Stimulated activated CD8-positive, alpha-beta memory T cell treated with anti-CD3 and anti-CD28 coated beads, Interleukin-12 subunit alpha, Interleukin-12 subunit beta, amount 100 ng/mL, for 24 hours (primary cell): ENCODE data around the gene PLCB1.

Source experiments
- DNase-seq: peaks from one replicate; pipeline ENCODE4 v3.0.0-alpha.2; 2020; ENCODE audit errors: extremely low read depth

PLCB1 gene

DNA sequence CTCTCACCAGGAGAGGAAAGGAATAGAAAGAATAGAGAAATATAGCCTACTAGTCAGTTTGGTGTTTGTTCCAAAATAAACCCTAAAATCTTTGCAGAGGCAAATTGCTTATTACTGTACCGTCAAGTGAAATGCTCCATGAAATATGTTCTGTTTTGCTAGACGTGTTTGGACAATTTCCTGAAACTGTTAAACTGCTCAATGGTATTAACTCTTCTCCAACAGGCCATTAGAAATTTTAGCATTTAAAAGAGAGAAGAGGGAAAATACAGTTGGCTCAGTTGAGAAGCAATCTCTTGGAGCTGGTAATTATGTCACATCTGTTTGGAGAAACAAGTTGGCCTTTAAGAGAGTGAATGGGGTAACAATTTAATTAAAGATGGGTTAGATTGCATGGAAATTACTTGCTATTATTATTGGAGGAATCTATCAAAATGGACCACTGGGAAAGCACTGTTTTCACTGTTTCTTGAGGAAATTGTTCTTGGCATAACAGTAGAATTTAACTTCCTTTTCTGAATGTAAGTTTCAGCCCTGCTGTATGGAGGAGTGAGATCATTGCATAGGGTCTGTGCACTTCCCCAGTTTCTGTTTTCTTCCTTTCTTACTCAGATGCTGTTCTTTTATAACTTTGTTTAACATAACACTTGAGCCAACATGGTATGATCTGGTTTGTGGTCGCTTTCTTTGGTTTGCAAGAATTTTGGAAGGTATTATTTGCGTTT is 373.6 kb downstream of the PLCB1 start:
- DNase-seq, result no peak

DNA sequence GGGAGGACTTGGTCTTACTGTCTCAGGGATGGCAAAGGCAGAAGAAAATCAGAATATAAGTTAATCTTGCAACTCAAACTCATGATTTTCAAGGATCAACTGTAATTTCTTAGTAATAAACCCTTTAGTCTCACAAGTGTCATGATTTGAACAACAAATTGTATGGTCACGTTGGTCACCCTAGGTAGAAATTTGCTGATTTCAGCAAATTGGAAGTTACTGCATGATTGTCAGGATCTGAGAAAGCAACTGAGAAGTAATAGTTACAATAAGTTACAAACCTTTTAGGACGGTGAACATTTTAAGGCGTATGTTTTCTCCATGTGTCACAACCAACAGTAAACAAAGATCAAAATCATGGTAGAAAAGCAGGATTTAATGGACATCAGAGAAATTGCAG is 375.2 kb downstream of the PLCB1 start:
- DNase-seq, result no peak

DNA sequence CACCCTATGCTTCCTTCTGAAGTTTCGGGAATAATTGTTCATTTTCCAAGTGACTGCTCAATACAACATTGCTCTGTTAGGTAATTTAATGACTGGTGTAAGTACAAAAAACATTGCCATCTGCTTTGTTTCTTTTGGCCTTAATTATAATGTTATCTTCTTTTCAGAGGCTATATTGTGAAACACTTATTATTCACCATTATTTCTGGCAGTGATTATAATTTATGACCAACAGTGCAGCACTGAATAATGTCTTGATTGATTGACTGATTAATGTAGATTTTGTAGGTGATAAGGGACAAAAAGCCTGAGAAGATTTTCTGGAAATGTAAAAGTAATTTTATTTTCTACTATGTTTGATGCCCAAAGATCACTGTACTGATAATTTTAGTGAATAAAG is 377.7 kb downstream of the PLCB1 start:
- no peak for DNase-seq

DNA sequence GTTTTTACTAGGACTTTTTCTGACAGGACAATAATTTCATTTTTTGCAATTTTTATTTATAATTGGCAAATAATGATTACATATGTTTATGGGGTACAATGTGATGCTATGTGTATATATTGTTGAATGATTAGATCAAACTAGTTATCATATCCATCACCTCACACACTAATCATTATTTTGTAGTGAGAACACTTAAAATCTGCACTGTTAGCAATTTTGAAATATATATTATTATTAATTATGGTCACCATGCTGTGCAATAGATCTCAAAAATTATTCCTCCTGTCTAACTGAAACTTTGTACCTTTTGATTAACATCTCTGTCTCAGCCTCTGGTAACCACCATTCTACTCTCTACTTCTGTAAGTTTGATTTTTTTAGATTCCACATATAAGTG is 378.7 kb downstream of the PLCB1 start:
- DNase-seq, result no peak

DNA sequence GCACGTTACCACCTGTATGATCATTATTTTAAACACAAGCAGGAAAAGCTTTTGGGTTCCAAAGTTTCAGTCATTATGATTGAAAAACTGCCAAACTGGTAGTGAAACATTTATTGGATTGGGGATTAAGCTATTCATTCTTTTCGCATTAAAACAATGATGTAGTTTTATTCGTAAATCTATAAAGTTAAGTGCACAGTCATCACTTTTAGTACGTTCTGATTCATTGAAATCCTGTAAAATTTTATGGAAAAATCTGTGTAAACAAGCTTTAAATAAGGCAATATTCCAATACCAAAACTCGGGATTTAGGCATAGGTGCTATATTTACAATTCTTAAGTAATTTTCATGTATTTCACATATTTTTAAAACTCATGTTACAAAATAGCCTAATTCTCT is 379.9 kb downstream of the PLCB1 start:
- DNase-seq, result no peak

DNA sequence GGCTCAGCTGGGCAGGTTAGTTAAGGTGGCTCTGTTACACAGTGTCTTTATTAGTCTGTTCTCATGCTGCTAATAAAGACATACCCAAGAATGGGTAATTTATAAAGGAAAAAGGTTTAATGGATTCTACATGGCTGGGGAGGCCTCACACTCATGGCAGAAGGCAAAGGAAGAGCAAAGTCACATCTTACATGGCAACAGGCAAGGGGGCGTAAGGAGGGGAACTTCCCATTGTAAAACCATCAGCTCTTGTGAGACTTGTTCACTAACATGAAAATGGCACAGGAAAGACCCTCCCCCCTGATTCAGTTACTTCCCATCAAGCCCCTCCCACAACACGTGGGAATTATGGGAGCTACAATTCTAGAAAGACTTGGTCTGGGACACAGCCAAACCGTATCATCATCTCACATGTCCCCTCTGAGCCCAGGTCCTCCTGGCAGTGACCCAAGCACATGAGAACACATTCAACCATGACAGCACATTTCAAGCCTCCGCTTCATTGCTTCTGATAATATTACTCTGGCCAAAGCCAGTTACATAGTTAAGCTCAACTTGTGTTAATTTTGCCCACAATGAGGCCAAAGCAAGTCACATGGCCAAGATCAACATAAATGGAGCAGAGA is 383.9 kb downstream of the PLCB1 start:
- no peak for DNase-seq

DNA sequence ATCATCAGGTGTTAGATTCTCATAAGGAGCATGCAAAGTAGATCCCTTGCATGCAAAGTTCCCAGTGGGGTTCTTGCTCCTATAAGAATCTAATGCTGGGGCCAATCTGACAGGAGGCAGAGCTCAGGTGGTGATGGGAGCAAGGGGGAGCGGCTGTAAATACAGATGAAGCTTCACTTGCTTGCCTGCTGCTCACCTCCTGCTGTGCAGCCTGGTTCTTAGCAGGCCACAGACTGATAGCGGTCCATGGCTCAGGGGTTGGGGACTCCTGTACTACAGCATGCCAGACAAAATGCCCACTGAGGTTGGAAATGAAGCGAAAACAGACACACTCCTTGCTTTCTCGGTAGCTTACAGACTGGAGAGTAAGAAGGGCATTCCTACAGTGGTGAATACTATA is 386.8 kb downstream of the PLCB1 start:
- no peak for DNase-seq

DNA sequence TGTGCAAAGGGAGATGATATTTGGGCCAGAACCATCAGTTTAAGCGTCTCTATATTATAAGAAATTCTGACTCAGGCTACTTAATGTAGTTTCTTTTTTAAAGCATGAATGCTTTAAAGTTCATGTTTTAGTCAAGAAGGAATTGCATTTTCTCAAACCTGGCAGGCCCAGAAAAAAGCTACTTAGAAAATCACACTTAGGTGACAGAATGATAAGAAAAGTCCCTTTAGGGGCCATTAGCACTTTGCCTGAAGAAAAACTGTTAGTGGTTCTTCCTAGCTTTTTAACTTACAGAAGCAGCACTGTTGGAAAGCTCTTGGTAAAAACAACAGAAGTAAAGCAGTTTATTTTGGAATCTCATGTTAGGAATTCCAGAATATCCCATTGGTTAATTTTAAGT is 387.8 kb downstream of the PLCB1 start:
- DNase-seq, result no peak

DNA sequence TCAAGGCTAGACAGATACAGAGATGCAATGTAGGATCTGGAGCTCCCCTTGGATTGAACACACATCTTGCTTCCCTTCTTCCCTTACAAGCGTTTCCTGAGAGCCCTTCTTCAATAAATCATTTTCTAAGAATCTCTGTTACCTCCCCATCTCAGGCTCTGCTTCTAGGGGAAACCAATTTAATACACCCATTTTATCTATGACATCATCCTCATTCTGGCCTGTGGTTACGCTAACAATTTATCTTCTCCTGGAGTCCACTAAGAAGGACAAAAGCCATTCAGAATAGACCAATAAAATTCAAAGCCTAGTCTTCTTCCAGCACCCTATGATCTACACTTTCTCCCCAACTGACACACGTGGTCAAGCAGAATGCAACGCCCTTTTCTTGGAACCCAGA is 390.1 kb downstream of the PLCB1 start:
- no peak for DNase-seq

DNA sequence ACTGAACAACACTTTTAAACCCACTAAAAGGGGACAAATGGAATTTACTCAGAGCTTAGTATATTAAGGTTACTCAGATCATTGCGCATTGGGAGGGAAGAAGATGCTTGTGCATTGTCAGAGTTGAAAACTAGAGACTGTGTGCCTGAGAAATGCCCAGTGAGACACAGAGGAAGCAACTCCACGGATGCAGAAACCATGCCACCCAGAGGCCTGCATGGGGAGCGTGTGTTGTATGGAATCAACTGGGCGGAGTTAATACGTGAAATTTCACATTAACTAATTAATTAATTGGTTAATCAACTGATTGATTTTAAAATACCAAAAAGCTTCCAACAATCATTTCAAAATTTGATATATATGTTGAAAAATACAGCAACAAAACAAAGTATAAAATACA is 391.6 kb downstream of the PLCB1 start:
- no peak for DNase-seq

DNA sequence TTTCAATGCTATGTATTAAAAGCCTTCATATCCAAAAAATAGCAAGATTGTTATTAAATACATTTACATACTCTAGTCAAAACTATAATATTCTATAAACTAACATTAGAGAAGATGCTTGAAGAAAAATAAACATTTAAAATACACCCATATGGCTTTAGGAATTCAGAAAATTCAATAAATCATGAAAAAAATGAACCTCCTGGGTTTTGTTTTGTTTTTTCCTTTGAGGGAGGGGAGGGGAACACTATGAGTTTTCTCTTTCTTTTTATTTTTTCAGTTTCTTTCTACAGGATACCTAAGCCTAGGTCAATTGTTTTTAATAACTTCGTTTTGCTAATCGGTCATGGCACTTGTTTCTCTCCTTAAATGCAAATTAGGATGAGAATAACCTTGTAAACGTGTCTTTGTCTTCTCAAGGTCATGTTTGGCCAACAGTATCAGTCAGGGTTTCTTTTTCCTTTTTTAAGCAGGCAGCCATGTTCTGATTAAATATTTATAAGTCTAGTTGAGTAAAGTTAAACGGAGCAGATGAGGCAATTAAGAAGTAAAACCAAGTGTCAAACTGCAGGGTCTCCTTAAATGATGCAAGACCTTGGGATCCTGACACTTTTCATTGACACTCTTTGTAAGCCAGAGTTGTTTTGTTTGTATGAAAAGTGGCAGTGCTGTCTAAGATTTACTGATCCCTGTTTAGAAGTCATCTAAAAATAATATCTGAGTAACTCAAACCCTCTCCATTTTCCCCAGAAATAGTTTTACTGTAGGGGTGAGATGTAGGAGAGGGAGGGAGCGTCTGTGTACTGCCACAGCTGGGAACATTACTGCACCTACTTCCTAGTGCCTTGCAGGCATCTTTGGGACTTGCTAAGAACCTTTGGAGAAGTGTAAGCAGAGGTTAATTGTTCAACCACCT is 392.3 kb downstream of the PLCB1 start:
- no peak for DNase-seq

DNA sequence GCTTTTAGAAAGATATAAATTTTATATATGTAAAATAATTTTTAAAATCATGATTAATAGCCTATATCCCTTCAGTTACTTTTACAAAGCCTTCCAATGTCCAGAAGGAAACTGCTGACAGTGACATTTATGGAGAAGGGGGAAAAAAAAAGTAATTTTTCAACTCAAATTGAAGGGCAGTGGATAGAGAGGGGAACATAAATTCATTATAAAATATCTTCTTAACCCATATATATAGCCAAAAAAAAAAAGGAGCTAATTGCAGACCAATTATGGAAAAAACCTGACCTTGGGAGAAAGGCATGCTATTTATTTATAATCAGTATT is 392.9 kb downstream of the PLCB1 start:
- no peak for DNase-seq

DNA sequence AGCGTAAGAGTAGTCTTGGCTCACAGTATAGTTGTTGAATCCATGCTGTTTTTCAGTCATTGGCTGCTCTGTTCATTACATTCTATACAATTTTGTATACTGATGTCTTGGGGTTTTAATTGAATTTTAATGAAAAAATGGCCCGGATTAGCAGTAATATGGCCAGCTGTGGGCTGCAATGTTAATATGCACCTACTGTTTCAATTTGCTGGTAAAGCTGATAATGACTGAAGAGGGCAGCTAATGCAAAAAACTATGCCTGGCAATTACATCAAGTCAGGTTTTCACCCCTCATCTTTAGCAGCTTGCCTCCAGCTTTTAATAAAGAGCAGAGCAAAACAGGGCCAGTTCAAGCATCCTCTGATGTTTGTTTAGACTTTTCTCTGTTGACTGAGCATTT is 394.5 kb downstream of the PLCB1 start:
- DNase-seq, result no peak

DNA sequence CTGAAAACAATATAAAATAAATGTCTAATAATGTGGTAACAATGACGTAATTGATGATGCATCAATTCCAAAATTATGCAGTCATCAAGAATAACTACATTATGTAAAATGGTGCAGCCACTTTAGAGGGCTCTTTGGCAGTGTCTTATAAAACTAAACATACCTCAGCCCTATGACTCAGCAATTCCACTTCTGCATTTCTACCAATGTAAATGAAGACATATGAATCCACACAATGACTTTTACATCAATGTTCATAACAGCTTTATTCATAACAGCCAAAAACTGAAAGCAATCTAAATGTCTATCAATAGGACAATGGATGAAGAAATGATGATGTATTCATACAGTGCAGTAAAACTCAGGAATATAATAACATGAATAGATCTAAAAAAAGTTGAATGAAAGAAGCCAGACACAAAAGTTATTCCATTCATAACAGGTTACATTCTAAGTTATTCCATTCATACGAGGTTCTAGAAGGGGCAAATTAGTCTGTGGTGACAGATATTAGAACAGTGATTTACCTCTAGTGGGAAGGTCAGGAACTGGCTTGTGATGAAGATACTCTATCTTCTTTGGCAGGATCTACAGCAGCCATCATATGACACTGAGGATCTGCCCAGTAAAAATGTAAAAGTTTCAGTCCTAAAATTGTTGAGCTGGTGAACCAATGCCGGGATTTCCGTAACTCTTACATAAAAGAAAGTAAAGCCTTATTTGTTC is 396.1 kb downstream of the PLCB1 start:
- no peak for DNase-seq

DNA sequence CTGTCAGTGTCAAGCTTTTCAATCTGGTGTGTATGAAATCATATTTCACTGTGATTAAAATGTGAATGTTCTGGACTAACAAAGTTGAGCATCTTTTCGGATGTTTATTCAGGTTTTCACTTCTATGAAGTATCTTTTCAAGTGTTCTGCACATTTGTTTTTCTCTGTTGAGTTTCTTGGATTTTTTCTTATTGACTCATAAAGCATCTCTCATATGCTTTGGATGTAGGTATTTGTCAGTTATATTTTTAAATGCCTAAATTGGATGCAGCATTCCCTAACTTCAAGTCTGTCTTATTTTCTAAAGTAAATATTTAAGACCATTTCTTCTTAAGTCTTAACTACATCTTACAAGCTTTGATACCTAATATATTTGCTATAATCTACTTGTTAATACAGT is 398.0 kb downstream of the PLCB1 start:
- no peak for DNase-seq

DNA sequence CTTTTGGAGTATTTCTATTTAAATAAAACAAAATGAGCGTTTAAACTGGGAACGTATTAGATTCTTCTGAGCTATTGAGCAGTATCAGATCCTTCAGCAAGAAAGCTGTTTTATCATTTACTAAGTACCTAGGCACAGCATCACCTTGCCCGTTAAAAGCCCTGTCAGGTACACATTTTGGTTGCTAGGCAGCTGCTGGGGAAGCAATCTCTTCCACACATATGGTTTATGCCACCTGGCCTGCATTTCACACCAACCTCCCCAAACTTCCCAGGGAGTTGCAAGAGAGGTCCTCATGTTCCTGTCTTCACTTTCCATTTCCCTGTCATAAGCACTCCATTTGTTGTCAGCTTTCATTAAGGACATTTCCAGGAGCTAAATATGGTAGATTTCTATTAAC is 400.1 kb downstream of the PLCB1 start:
- DNase-seq, result no peak

DNA sequence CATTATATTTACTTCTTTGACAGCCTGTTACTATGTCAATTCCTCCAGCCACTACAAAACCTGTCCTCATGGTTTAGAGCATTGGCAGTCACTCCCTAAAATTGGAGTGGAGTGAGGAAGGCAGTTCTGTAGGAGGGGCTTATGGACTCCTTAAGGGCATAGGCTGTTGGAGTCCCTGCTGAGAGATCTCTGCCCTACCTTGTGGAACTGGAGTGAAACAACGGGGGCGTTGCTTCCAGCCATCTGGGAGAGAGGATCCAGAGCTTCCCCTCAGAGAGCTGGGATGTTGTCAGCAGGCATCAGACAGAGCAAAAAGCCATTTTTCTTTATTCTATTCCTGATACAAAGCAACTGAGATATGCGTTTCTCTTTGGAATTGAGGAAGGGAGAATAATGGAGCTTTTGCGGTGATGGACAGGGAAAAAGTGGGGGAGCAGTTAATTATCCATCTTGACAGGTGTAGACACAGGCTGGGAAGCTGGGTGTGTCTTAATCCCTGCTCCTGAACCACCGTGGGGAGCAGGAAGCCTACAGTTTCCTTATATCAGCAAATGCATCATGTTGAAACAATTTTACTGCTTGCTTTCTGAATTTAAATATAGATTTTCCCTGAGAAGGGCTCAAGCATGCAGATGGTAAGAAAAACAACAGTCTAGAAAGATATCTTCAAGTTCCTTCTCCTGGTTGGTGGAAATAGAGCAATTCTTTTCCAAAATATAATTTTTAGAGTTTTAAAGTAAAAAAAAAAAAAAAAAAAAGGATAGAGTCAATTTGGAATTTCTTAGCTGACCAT is 402.5 kb downstream of the PLCB1 start:
- DNase-seq, result no peak

DNA sequence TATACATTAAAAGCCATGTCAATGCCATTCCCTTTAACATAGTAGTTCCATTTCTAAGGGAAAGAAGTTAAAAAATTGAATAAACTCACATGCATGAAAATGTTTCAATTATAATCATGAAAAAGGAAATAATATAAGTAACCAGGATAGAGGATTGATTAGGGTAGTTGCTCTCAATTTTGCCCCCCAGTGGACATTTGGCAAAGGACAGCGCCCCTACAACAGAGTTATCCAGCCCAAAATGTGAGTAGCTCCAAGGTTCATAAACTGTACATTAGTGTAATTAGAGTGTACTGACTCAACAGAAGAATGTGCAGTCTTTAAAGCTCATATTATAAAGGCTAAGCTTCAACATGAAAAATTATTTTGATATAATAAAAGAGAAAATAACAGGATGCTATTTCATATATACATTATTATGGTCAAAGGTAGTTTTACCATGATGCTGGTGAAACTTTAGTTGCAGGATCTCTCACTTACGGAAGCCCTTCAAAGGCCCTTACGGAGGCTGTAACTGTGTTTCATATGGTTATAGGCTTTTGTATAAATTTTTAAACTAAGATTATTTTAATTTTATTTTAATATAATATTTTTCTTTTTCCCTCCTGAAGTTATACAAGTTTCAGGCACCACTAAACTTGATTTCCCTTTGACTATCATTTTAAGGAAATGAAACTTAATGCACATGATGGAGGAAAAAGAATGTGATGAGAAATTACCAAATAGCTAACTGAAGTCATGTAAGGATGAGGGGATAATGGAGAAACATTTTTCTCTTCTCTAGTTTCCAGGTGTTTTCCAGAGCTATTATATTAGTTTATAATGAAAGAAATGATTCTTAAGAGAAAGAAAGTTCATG is 403.6 kb downstream of the PLCB1 start:
- no peak for DNase-seq

DNA sequence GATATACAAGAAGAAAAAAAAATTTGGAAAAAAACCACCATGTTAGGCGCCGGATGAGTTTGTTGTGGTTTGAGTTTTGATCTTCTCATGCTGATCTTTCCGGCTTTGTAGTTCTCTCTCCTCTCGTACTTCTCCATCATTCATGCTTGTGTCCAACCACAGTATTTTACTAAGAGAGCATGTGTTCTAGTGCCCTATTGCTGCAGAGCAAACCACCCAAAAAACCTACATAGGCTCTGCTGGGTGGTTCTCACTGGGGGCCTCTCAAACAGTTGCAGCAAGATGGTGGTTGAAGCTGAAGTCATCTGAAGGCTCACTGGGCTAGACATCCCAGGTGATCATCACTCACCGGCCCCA is 404.2 kb downstream of the PLCB1 start:
- DNase-seq, result no peak

DNA sequence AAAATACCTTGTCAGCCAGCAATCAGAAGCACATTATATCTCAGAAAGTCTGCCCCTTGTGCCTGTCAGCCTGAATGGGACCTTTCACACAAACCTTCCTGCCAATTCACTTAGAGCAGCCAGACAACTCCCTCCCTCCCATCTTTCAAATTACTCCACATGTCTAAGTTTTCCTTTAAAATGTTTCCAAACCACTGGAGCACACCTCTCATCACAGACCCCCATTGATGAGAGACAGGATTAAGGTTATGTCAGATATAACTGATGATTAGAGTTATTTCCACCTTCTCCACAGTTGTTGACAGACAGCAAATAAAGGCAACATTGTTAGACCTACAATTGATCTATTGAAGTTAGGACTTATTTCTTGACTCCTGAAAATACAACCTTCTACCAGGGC is 408.4 kb downstream of the PLCB1 start:
- DNase-seq, result no peak

DNA sequence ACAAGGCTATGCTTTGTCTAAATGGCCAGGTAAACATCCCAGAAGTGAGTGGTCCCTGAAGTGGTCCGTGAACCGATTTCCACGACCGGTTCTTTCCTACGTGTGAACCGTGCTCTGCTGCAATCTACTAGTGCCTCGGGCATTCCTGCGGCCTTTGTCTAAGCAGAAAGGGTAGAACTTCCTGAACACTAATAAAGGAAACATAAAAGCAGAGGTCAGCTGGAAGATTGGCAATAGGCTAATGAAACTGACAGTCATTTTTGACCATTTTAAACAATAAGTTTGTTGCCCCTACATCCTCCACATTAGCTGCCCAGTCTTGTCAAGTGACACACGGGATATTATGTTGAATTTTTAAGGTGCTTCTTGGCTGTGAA is 410.0 kb downstream of the PLCB1 start:
- no peak for DNase-seq
